ENCODE measurements around the gene TRIM59. TPM values are rescaled to one million over a fixed set of nuclear protein-coding genes. Genes with fewer than 3 reads are reported as not detected.

Gene TRIM59
- polyA plus RNA-seq, 3 donors: 18.8 to 21.6 (median 20.7) TPM

- DNase-seq (ENCODE audit: extremely low read depth in 1 of 11, low read depth in 9 of 11, low spot score in 4 of 11): no peak
Measured at GRCh38 chr3:160427832-160428424, 21.7 kb downstream of the TRIM59 start.

GRCh38 chr3:160417311-160417710 is 32.3 kb downstream of the TRIM59 start:
- no peak for DNase-seq (ENCODE audit: extremely low read depth in 1 of 11, low read depth in 9 of 11, low spot score in 4 of 11)

- peak in 5 of 11 donors; percentile 44 to 81 (median 55) for DNase-seq (ENCODE audit: extremely low read depth in 1 of 11, low read depth in 9 of 11, low spot score in 4 of 11)
Measured at GRCh38 chr3:160413613-160414248, 35.9 kb downstream of the TRIM59 start.

GRCh38 chr3:160412477-160412876 is 37.1 kb downstream of the TRIM59 start:
- DNase-seq (ENCODE audit: extremely low read depth in 1 of 11, low read depth in 9 of 11, low spot score in 4 of 11): no peak

GRCh38 chr3:160409812-160410610 is 39.6 kb downstream of the TRIM59 start:
- no peak for DNase-seq (ENCODE audit: extremely low read depth in 1 of 11, low read depth in 9 of 11, low spot score in 4 of 11)

GRCh38 chr3:160403796-160404470 is 45.7 kb downstream of the TRIM59 start:
- no peak for DNase-seq (ENCODE audit: extremely low read depth in 1 of 11, low read depth in 9 of 11, low spot score in 4 of 11)

GRCh38 chr3:160403028-160403545 is 46.5 kb downstream of the TRIM59 start:
- peak in 1 of 11 donors; percentile 7 for DNase-seq (ENCODE audit: extremely low read depth in 1 of 11, low read depth in 9 of 11, low spot score in 4 of 11)

- DNase-seq (ENCODE audit: extremely low read depth in 1 of 11, low read depth in 9 of 11, low spot score in 4 of 11): peak in 1 of 11 donors; percentile 15
Measured at GRCh38 chr3:160402221-160403027, 47.2 kb downstream of the TRIM59 start.

GRCh38 chr3:160401291-160402095 is 48.1 kb downstream of the TRIM59 start:
- peak in 2 of 11 donors; percentile 35 to 45 for DNase-seq (ENCODE audit: extremely low read depth in 1 of 11, low read depth in 9 of 11, low spot score in 4 of 11)

- peak in 1 of 11 donors; percentile 7 for DNase-seq (ENCODE audit: extremely low read depth in 1 of 11, low read depth in 9 of 11, low spot score in 4 of 11)
Measured at GRCh38 chr3:160400702-160401150, 48.9 kb downstream of the TRIM59 start.

GRCh38 chr3:160400030-160400701 is 49.4 kb downstream of the TRIM59 start:
- peak in 2 of 11 donors; percentile 22 to 31 for DNase-seq (ENCODE audit: extremely low read depth in 1 of 11, low read depth in 9 of 11, low spot score in 4 of 11)

GRCh38 chr3:160399125-160400029 is 50.2 kb downstream of the TRIM59 start, which contains the start of the genes IFT80 and SMC4:
Gene IFT80 (minus strand): TSS chr3:160399225. CDS start chr3:160384600, 14,625 bp downstream.
Gene SMC4 (plus strand): TSS chr3:160399650. CDS start chr3:160400827, 1,177 bp downstream.
- peak; percentile 88 to 96 (median 95) for DNase-seq (ENCODE audit: extremely low read depth in 1 of 11, low read depth in 9 of 11, low spot score in 4 of 11)

GRCh38 chr3:160398820-160399124 is 50.8 kb downstream of the TRIM59 start:
- no peak for DNase-seq (ENCODE audit: extremely low read depth in 1 of 11, low read depth in 9 of 11, low spot score in 4 of 11)

- no peak for DNase-seq (ENCODE audit: extremely low read depth in 1 of 11, low read depth in 9 of 11, low spot score in 4 of 11)
Measured at GRCh38 chr3:160395297-160395696, 54.3 kb downstream of the TRIM59 start.

GRCh38 chr3:160394009-160394392 is 55.6 kb downstream of the TRIM59 start:
- no peak for DNase-seq (ENCODE audit: extremely low read depth in 1 of 11, low read depth in 9 of 11, low spot score in 4 of 11)

Data from renal cortex interstitium (tissue), 11 donors.